Measurements from ENCODE around the gene GLYATL2. TPM values are rescaled to one million over a fixed set of nuclear protein-coding genes. Genes with fewer than 3 reads are reported as not detected.

The GLYATL2 gene
- total and polyA plus RNA-seq, 2 donors from 2014 or later = not detected

DNA sequence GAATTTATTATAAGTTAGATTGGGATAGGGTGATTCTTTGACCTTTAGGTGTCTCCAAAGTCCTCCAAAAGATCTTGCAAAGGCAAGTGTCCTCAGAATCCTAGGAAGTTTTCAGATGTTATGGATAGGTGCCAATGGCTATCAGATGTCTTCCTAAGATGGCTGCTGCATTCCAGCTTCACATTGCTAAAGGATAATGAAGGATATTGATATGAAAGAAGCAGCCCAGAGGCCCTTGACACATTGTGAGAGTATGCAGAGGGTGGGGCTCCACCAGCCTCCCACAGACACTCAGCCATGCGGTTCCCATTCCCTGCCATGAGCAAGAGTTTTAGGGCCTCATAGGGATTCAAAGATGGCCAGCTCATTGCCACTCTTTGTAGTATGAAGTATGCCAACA, 22.3 kb upstream of the GLYATL2 start:
- no peaks in the 10 kb centered on the region for H3K36me3 ChIP-seq (ENCODE audit: control insufficient read depth in 2 of 3, insufficient read depth in 3 of 3, low read length in 3 of 3)
- peaks cover 0 to 2% (median 2%) of the 10 kb centered on the region in 3 donors for H3K9me3 ChIP-seq (ENCODE audit: control insufficient read depth in 2 of 3, insufficient read depth in 1 of 3, low read length in 3 of 3)
- H3K4me3 ChIP-seq (ENCODE audit: low read length in 3 of 3) = no peak overlapping the region
- DNase-seq = no peak
- intact Hi-C loops (cut with DNase I) = no loop called here
- TF ChIP-seq, protein P1, sequence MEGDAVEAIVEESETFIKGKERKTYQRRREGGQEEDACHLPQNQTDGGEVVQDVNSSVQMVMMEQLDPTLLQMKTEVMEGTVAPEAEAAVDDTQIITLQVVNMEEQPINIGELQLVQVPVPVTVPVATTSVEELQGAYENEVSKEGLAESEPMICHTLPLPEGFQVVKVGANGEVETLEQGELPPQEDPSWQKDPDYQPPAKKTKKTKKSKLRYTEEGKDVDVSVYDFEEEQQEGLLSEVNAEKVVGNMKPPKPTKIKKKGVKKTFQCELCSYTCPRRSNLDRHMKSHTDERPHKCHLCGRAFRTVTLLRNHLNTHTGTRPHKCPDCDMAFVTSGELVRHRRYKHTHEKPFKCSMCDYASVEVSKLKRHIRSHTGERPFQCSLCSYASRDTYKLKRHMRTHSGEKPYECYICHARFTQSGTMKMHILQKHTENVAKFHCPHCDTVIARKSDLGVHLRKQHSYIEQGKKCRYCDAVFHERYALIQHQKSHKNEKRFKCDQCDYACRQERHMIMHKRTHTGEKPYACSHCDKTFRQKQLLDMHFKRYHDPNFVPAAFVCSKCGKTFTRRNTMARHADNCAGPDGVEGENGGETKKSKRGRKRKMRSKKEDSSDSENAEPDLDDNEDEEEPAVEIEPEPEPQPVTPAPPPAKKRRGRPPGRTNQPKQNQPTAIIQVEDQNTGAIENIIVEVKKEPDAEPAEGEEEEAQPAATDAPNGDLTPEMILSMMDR (IDR thresholded peaks at IDR 0.05; ENCODE audit: borderline replicate concordance, extremely low read depth, insufficient read depth) = no peak
- H3K9ac ChIP-seq (ENCODE audit: low read length in 3 of 3) = no peak overlapping the region
- no peak overlapping the region for H3K27ac ChIP-seq (ENCODE audit: low read depth in 2 of 2, low read length in 2 of 2)
- H3K27me3 ChIP-seq (ENCODE audit: control insufficient read depth, insufficient read depth, low read length) = no peaks in the 10 kb centered on the region
- H3K4me1 ChIP-seq (ENCODE audit: control insufficient read depth in 2 of 3, insufficient read depth in 2 of 3, low read depth in 1 of 3, low read length in 3 of 3) = no peaks in the 10 kb centered on the region
- no peak for FAIRE-seq

DNA sequence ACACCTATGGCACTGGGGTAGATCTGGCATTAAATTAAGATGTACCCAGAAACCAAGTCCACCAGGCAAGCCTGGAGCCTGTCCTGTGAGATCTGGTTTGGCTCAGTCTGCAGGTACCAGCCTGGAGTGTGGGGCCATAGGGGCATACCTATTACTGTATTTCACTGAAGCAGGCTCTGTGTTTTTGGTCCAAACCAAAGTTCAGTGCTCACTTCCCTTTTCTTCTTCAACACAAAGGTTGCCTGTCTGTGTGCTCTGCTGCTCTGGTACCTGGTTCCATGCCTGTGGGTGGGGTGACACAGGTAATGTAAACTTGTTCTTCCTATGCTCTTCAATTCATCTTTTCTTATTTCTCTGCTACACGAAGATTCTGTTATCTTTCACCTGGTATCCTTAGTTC, 19.8 kb upstream of the GLYATL2 start:
- Histone ChIP-seq H3K4me3 (ENCODE audit: low read length in 3 of 3) (no peak overlapping the region), H3K27ac (ENCODE audit: low read depth in 2 of 2, low read length in 2 of 2) (no peak overlapping the region)
- intact Hi-C loops (cut with DNase I) = no loop called here

DNA sequence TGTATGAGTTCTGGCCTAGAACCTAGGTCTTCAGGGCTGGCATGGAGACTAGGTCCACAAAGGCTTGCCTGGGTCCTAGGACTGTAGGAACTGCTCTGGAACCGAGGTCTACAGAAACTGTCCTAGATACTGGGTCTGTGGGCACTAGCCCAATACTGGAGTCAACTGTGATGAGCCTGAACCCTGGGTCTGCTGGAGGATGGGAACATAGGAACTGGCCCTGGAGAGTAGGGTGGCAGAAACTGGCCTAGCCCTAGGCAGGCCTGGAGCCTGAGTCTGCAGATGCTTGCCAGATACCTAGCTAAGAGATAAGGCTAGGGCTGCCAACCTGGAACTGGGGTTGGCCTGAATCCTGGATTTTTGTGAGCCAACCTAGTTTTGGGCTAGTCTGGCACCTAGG, 19.2 kb upstream of the GLYATL2 start:
- no peak for DNase-seq
- no peak for FAIRE-seq
- H3K9me3 ChIP-seq (ENCODE audit: control insufficient read depth in 2 of 3, insufficient read depth in 1 of 3, low read length in 3 of 3) = peaks cover 0 to 2% (median 2%) of the 10 kb centered on the region in 3 donors
- H3K36me3 ChIP-seq (ENCODE audit: control insufficient read depth in 2 of 3, insufficient read depth in 3 of 3, low read length in 3 of 3) = no peaks in the 10 kb centered on the region
- no peaks in the 10 kb centered on the region for H3K27me3 ChIP-seq (ENCODE audit: control insufficient read depth, insufficient read depth, low read length)
- H3K9ac ChIP-seq (ENCODE audit: low read length in 3 of 3) = no peak overlapping the region
- TF ChIP-seq, protein P1 (IDR thresholded peaks at IDR 0.05; ENCODE audit: borderline replicate concordance, extremely low read depth, insufficient read depth) = no peak
- no peak overlapping the region for H3K27ac ChIP-seq (ENCODE audit: low read depth in 2 of 2, low read length in 2 of 2)
- no peak overlapping the region for H3K4me3 ChIP-seq (ENCODE audit: low read length in 3 of 3)
- H3K4me1 ChIP-seq (ENCODE audit: control insufficient read depth in 2 of 3, insufficient read depth in 2 of 3, low read depth in 1 of 3, low read length in 3 of 3) = no peaks in the 10 kb centered on the region
- intact Hi-C loops (cut with DNase I) = no loop called here

More for the DNA sequence above, 19.8 kb upstream of the GLYATL2 start:
- FAIRE-seq = no peak
- Histone ChIP-seq H3K36me3 (ENCODE audit: control insufficient read depth in 2 of 3, insufficient read depth in 3 of 3, low read length in 3 of 3) (no peaks in the 10 kb centered on the region), H3K9ac (ENCODE audit: low read length in 3 of 3) (no peak overlapping the region), H3K9me3 (ENCODE audit: control insufficient read depth in 2 of 3, insufficient read depth in 1 of 3, low read length in 3 of 3) (peaks cover 0 to 2% (median 2%) of the 10 kb centered on the region in 3 donors), H3K27me3 (ENCODE audit: control insufficient read depth, insufficient read depth, low read length) (no peaks in the 10 kb centered on the region), H3K4me1 (ENCODE audit: control insufficient read depth in 2 of 3, insufficient read depth in 2 of 3, low read depth in 1 of 3, low read length in 3 of 3) (no peaks in the 10 kb centered on the region)
- DNase-seq = no peak
- TF ChIP-seq, protein P1 (IDR thresholded peaks at IDR 0.05; ENCODE audit: borderline replicate concordance, extremely low read depth, insufficient read depth) = no peak

DNA sequence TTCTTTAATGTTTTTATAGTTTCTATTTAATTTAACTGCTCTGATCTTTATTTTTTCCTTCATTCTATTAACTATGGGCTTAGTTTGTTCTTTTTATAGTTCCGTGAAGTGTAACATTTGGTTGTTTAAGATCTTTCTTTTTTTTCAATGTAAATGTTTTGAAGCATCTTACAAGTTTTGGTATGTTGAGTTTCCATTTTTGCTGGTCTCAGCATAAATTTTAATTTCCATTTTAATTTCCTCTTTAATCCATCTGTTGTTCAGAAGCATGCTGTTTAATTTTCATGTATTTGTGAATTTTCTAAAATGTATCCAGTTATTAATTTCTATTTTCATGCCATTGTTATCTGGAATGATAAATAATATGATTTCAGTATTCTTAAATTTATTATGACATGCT, 17.0 kb upstream of the GLYATL2 start:
- no peak overlapping the region for H3K9ac ChIP-seq (ENCODE audit: low read length in 3 of 3)
- no peak for FAIRE-seq

More for the DNA sequence above, 17.0 kb upstream of the GLYATL2 start:
- H3K27ac ChIP-seq (ENCODE audit: low read depth in 2 of 2, low read length in 2 of 2) = no peak overlapping the region
- no peaks in the 10 kb centered on the region for H3K27me3 ChIP-seq (ENCODE audit: control insufficient read depth, insufficient read depth, low read length)
- TF ChIP-seq, protein P1 (IDR thresholded peaks at IDR 0.05; ENCODE audit: borderline replicate concordance, extremely low read depth, insufficient read depth) = no peak
- no peaks in the 10 kb centered on the region for H3K4me1 ChIP-seq (ENCODE audit: control insufficient read depth in 2 of 3, insufficient read depth in 2 of 3, low read depth in 1 of 3, low read length in 3 of 3)
- intact Hi-C loops (cut with DNase I) = no loop called here
- H3K9me3 ChIP-seq (ENCODE audit: control insufficient read depth in 2 of 3, insufficient read depth in 1 of 3, low read length in 3 of 3) = peaks cover 0 to 2% (median 2%) of the 10 kb centered on the region in 3 donors
- DNase-seq = no peak
- H3K4me3 ChIP-seq (ENCODE audit: low read length in 3 of 3) = no peak overlapping the region
- H3K36me3 ChIP-seq (ENCODE audit: control insufficient read depth in 2 of 3, insufficient read depth in 3 of 3, low read length in 3 of 3) = no peaks in the 10 kb centered on the region
